Activated naive CD4-positive, alpha-beta T cell treated with anti-CD3 and anti-CD28 coated beads, Interleukin-2, amount 10 ng/mL, durations not matched to agents 7 days and 5 days (primary cell): ENCODE data around the gene NBAS.
"Not testable (repeated sequence)": the region's sequence is repeated elsewhere in the genome, so short reads cannot be mapped to it uniquely, and the experiment has no call there.

Experiments
- CTCF ChIA-PET: fragments of 350-600 bp; sonication (Branson Sonifier 250); formaldehyde crosslinking; loops from one replicate; lab custom pipeline; 2021; ENCODE audit warnings: antibody characterized with exemption; lab: Charles Lee
- DNase-seq: peaks from one replicate; pipeline ENCODE4 v3.0.0-alpha.2; 2020
- H3K27ac Mint-ChIP-seq: one replicate; pipeline ENCODE4 v1.8.0; 2021; ENCODE audit warnings: mild to moderate bottlenecking, moderate library complexity, mixed read lengths
- H3K27me3 Mint-ChIP-seq: one replicate; pipeline ENCODE4 v1.8.0; 2021; ENCODE audit warnings: mild to moderate bottlenecking, mixed read lengths
- H3K36me3 Mint-ChIP-seq: one replicate; pipeline ENCODE4 v1.8.0; 2021; ENCODE audit warnings: mixed read lengths
- H3K4me1 Mint-ChIP-seq: one replicate; pipeline ENCODE4 v1.8.0; 2021; ENCODE audit warnings: mixed read lengths
- H3K4me3 Mint-ChIP-seq: one replicate; pipeline ENCODE4 v1.8.0; 2021; ENCODE audit warnings: mild to moderate bottlenecking, moderate library complexity, mixed read lengths
- H3K9me3 Mint-ChIP-seq: one replicate; pipeline ENCODE4 v1.8.0; 2021; ENCODE audit warnings: mixed read lengths

Gene NBAS

GRCh38 chr2:15510131-15510530 lies 51.0 kb downstream of the NBAS start:
- no peaks in the 10 kb centered on the region for H3K9me3 Mint-ChIP-seq
- CTCF ChIA-PET, result no interaction called here
- no peak for DNase-seq
- H3K4me3 Mint-ChIP-seq, result no peak overlapping the region
- H3K36me3 Mint-ChIP-seq, result peaks cover 27% of the 10 kb centered on the region
- peaks cover 5% of the 10 kb centered on the region for H3K4me1 Mint-ChIP-seq
- H3K27ac Mint-ChIP-seq, result no peak overlapping the region
- no peaks in the 10 kb centered on the region for H3K27me3 Mint-ChIP-seq

GRCh38 chr2:15507697-15508096 lies 53.4 kb downstream of the NBAS start:
- Mint-ChIP-seq H3K27ac (no peak overlapping the region), H3K4me1 (peaks cover 6% of the 10 kb centered on the region), H3K4me3 (no peak overlapping the region), H3K36me3 (peaks cover 30% of the 10 kb centered on the region), H3K27me3 (no peaks in the 10 kb centered on the region), H3K9me3 (no peaks in the 10 kb centered on the region)
- CTCF ChIA-PET, result interaction anchor here (0.6 kb wide), 1 partner anchor 158 kb away, joined by 3 read pairs; no protein-coding TSS in a partner anchor
- no peak for DNase-seq

GRCh38 chr2:15507061-15507460 lies 54.1 kb downstream of the NBAS start:
- CTCF ChIA-PET, result no interaction called here

GRCh38 chr2:15506229-15506819 lies 54.8 kb downstream of the NBAS start:
- H3K4me3 Mint-ChIP-seq, result no peak overlapping the region

More at GRCh38 chr2:15507061-15507460, 54.1 kb downstream of the NBAS start:
- no peak for DNase-seq
- Mint-ChIP-seq H3K27ac (no peak overlapping the region), H3K27me3 (no peaks in the 10 kb centered on the region), H3K4me3 (no peak overlapping the region), H3K36me3 (peaks cover 36% of the 10 kb centered on the region), H3K9me3 (no peaks in the 10 kb centered on the region), H3K4me1 (peaks cover 6% of the 10 kb centered on the region)

GRCh38 chr2:15504882-15505663 lies 56.1 kb downstream of the NBAS start:
- Mint-ChIP-seq H3K27me3 (no peaks in the 10 kb centered on the region), H3K4me1 (peaks cover 6% of the 10 kb centered on the region), H3K9me3 (no peaks in the 10 kb centered on the region), H3K27ac (no peak overlapping the region), H3K4me3 (no peak overlapping the region), H3K36me3 (peaks cover 27% of the 10 kb centered on the region)
- CTCF ChIA-PET, result no interaction called here
- no peak for DNase-seq

More at GRCh38 chr2:15506229-15506819, 54.8 kb downstream of the NBAS start:
- no peaks in the 10 kb centered on the region for H3K27me3 Mint-ChIP-seq
- H3K4me1 Mint-ChIP-seq, result peaks cover 6% of the 10 kb centered on the region
- no peak overlapping the region for H3K27ac Mint-ChIP-seq
- DNase-seq, result no peak
- CTCF ChIA-PET, result no interaction called here
- peaks cover 36% of the 10 kb centered on the region for H3K36me3 Mint-ChIP-seq
- no peaks in the 10 kb centered on the region for H3K9me3 Mint-ChIP-seq

- CTCF ChIA-PET, H3K4me3 Mint-ChIP-seq, H3K4me1 Mint-ChIP-seq, H3K9me3 Mint-ChIP-seq, H3K27ac Mint-ChIP-seq, H3K27me3 Mint-ChIP-seq, DNase-seq: not testable (repeated sequence)
- peaks cover 27% of the 10 kb centered on the region for H3K36me3 Mint-ChIP-seq
These were observed 61.9 kb downstream of the NBAS start for GRCh38 chr2:15499251-15499650.

GRCh38 chr2:15498554-15498953 lies 62.6 kb downstream of the NBAS start:
- H3K9me3 Mint-ChIP-seq, result no peaks in the 10 kb centered on the region
- peaks cover 27% of the 10 kb centered on the region for H3K36me3 Mint-ChIP-seq
- H3K4me1 Mint-ChIP-seq, result no peaks in the 10 kb centered on the region
- no peak overlapping the region for H3K4me3 Mint-ChIP-seq
- no peaks in the 10 kb centered on the region for H3K27me3 Mint-ChIP-seq
- no peak overlapping the region for H3K27ac Mint-ChIP-seq
- CTCF ChIA-PET, result no interaction called here
- no peak for DNase-seq

GRCh38 chr2:15494877-15495276 lies 66.3 kb downstream of the NBAS start:
- CTCF ChIA-PET, result no interaction called here
- DNase-seq, result no peak
- Mint-ChIP-seq H3K27me3 (no peaks in the 10 kb centered on the region), H3K36me3 (peaks cover 16% of the 10 kb centered on the region), H3K27ac (no peak overlapping the region), H3K9me3 (no peaks in the 10 kb centered on the region), H3K4me1 (no peaks in the 10 kb centered on the region), H3K4me3 (no peak overlapping the region)

- H3K4me1 Mint-ChIP-seq, result no peaks in the 10 kb centered on the region
- H3K9me3 Mint-ChIP-seq, result no peaks in the 10 kb centered on the region
- H3K36me3 Mint-ChIP-seq, result peaks cover 8% of the 10 kb centered on the region
- H3K4me3 Mint-ChIP-seq, result no peak overlapping the region
- H3K27ac Mint-ChIP-seq, result no peak overlapping the region
- H3K27me3 Mint-ChIP-seq, result no peaks in the 10 kb centered on the region
- CTCF ChIA-PET, result no interaction called here
- DNase-seq, result no peak
These were observed 68.3 kb downstream of the NBAS start for GRCh38 chr2:15492773-15493325.

GRCh38 chr2:15486770-15487169 lies 74.4 kb downstream of the NBAS start:
- CTCF ChIA-PET, result no interaction called here
- H3K9me3 Mint-ChIP-seq, result no peaks in the 10 kb centered on the region
- no peak overlapping the region for H3K27ac Mint-ChIP-seq
- H3K27me3 Mint-ChIP-seq, result no peaks in the 10 kb centered on the region
- H3K4me1 Mint-ChIP-seq, result no peaks in the 10 kb centered on the region
- H3K36me3 Mint-ChIP-seq, result peaks cover 12% of the 10 kb centered on the region
- no peak overlapping the region for H3K4me3 Mint-ChIP-seq
- DNase-seq, result no peak

- Mint-ChIP-seq H3K36me3 (peaks cover 18% of the 10 kb centered on the region), H3K27ac (no peak overlapping the region), H3K27me3 (no peaks in the 10 kb centered on the region), H3K4me3 (no peak overlapping the region), H3K9me3 (no peaks in the 10 kb centered on the region), H3K4me1 (no peaks in the 10 kb centered on the region)
- DNase-seq, result no peak
- CTCF ChIA-PET, result no interaction called here
These were observed 75.2 kb downstream of the NBAS start for GRCh38 chr2:15485949-15486348.

GRCh38 chr2:15481000-15481399 lies 80.1 kb downstream of the NBAS start:
- CTCF ChIA-PET, result no interaction called here
- Mint-ChIP-seq H3K27me3 (no peaks in the 10 kb centered on the region), H3K36me3 (peaks cover 30% of the 10 kb centered on the region), H3K4me3 (no peak overlapping the region), H3K27ac (no peak overlapping the region), H3K9me3 (no peaks in the 10 kb centered on the region), H3K4me1 (no peaks in the 10 kb centered on the region)
- no peak for DNase-seq

- Mint-ChIP-seq H3K27ac (no peak overlapping the region), H3K27me3 (no peaks in the 10 kb centered on the region), H3K4me1 (no peaks in the 10 kb centered on the region), H3K4me3 (no peak overlapping the region), H3K36me3 (peaks cover 30% of the 10 kb centered on the region), H3K9me3 (no peaks in the 10 kb centered on the region)
- DNase-seq, result no peak
- CTCF ChIA-PET, result no interaction called here
These were observed 80.6 kb downstream of the NBAS start for GRCh38 chr2:15480552-15480951.

GRCh38 chr2:15472876-15473275 lies 88.3 kb downstream of the NBAS start:
- H3K36me3 Mint-ChIP-seq, result peaks cover 56% of the 10 kb centered on the region

GRCh38 chr2:15472133-15472532 lies 89.0 kb downstream of the NBAS start:
- Mint-ChIP-seq H3K4me1 (no peaks in the 10 kb centered on the region), H3K27ac (no peak overlapping the region)
- CTCF ChIA-PET, result interaction anchor here (0.8 kb wide), 1 partner anchor 420 kb away, joined by 3 read pairs; no protein-coding TSS in a partner anchor

More at GRCh38 chr2:15472876-15473275, 88.3 kb downstream of the NBAS start:
- no peaks in the 10 kb centered on the region for H3K4me1 Mint-ChIP-seq
- H3K27ac Mint-ChIP-seq, result no peak overlapping the region
- CTCF ChIA-PET, result no interaction called here
- no peaks in the 10 kb centered on the region for H3K27me3 Mint-ChIP-seq
- H3K9me3 Mint-ChIP-seq, result no peaks in the 10 kb centered on the region
- no peak for DNase-seq
- no peak overlapping the region for H3K4me3 Mint-ChIP-seq

More at GRCh38 chr2:15472133-15472532, 89.0 kb downstream of the NBAS start:
- Mint-ChIP-seq H3K4me3 (no peak overlapping the region), H3K9me3 (no peaks in the 10 kb centered on the region), H3K36me3 (peaks cover 56% of the 10 kb centered on the region), H3K27me3 (no peaks in the 10 kb centered on the region)
- DNase-seq, result no peak
